ENCODE data around the gene SLC41A2. TPM values are rescaled to one million over a fixed set of nuclear protein-coding genes. Genes with fewer than 3 reads are reported as not detected.

The SLC41A2 gene
- total RNA-seq = 28.6 TPM
- long read RNA-seq, partial matches to known transcripts = 4 of 17 reads
- long read RNA-seq, other reads (novel, unspliced or antisense) = 13 of 17 reads

- intact Hi-C loops (cut with DNase I) = no loop called here
- no peaks in the 10 kb centered on the region for H3K27me3 ChIP-seq
- peak; percentile 94 for ATAC-seq
- DNase-seq = peak; percentile 92
- H3K4me1 ChIP-seq = peaks cover 9% of the 10 kb centered on the region
- H3K27ac ChIP-seq = peak within 1 kb of the TSS; percentile 69
- no peaks in the 10 kb centered on the region for H3K9me3 ChIP-seq
- H3K36me3 ChIP-seq = no peaks in the 10 kb centered on the region
- peak within 1 kb of the TSS; percentile 71 for H3K4me3 ChIP-seq
- no peak for TF ChIP-seq CTCF (IDR thresholded peaks at IDR 0.05)
Observed at GRCh38 chr12:104958001-104958804, at the start of gene SLC41A2. Gene SLC41A2 (minus strand): TSS chr12:104958290. CDS start chr12:104928527, 29,763 bp downstream.

- H3K4me1 ChIP-seq = no peaks in the 10 kb centered on the region
- no peak for TF ChIP-seq CTCF (IDR thresholded peaks at IDR 0.05)
- peaks cover 30% of the 10 kb centered on the region for H3K36me3 ChIP-seq
- H3K27ac ChIP-seq = no peak overlapping the region
- ATAC-seq (no peak), DNase-seq (no peak)
- no peak overlapping the region for H3K4me3 ChIP-seq
- H3K27me3 ChIP-seq = no peaks in the 10 kb centered on the region
- no peaks in the 10 kb centered on the region for H3K9me3 ChIP-seq
- intact Hi-C loops (cut with DNase I) = no loop called here
Observed at GRCh38 chr12:105001476-105001875, 43.4 kb upstream of the SLC41A2 start.

GRCh38 chr12:104999347-104999685, 41.2 kb upstream of the SLC41A2 start:
- no peak for DNase-seq
- H3K27ac ChIP-seq = no peak overlapping the region
- no peak for ATAC-seq
- H3K4me3 ChIP-seq = no peak overlapping the region
- H3K36me3 ChIP-seq = peaks cover 47% of the 10 kb centered on the region
- H3K27me3 ChIP-seq = no peaks in the 10 kb centered on the region
- intact Hi-C loops (cut with DNase I) = no loop called here
- H3K4me1 ChIP-seq = no peaks in the 10 kb centered on the region
- no peaks in the 10 kb centered on the region for H3K9me3 ChIP-seq
- TF ChIP-seq CTCF (IDR thresholded peaks at IDR 0.05) = no peak

GRCh38 chr12:104998423-104999346, 40.6 kb upstream of the SLC41A2 start:
- ATAC-seq = peak; percentile 61
- peaks cover 53% of the 10 kb centered on the region for H3K36me3 ChIP-seq
- TF ChIP-seq CTCF (IDR thresholded peaks at IDR 0.05) = no peak

GRCh38 chr12:104997541-104997940, 39.5 kb upstream of the SLC41A2 start:
- Histone ChIP-seq H3K4me3 (no peak overlapping the region), H3K27ac (no peak overlapping the region), H3K27me3 (no peaks in the 10 kb centered on the region), H3K36me3 (peaks cover 52% of the 10 kb centered on the region), H3K9me3 (no peaks in the 10 kb centered on the region), H3K4me1 (no peaks in the 10 kb centered on the region)
- no peak for TF ChIP-seq CTCF (IDR thresholded peaks at IDR 0.05)
- no peak for DNase-seq
- intact Hi-C loops (cut with DNase I) = no loop called here
- no peak for ATAC-seq

More at GRCh38 chr12:104998423-104999346, 40.6 kb upstream of the SLC41A2 start:
- no peaks in the 10 kb centered on the region for H3K4me1 ChIP-seq
- peak; percentile 71 for DNase-seq
- no peaks in the 10 kb centered on the region for H3K9me3 ChIP-seq
- H3K27ac ChIP-seq = no peak overlapping the region
- H3K4me3 ChIP-seq = no peak overlapping the region
- H3K27me3 ChIP-seq = no peaks in the 10 kb centered on the region
- intact Hi-C loops (cut with DNase I) = no loop called here

Data from upper lobe of right lung (tissue), 1 donor.